HepG2 (cell line): Measurements from ENCODE around the gene GEMIN4. TPM values are rescaled to one million over a fixed set of nuclear protein-coding genes. Genes with fewer than 3 reads are reported as not detected.

Experiments used
- FOXA3 ChIP-seq: IDR thresholded peaks from 2 replicates; pipeline ENCODE4 v1.6.1; 2016; ENCODE audit warnings: missing genetic modification reagents, missing compliant biosample characterization
- HOXA9 ChIP-seq: sonication (generic); formaldehyde crosslinking; IDR thresholded peaks from 2 replicates; pipeline ENCODE4 v1.8.1; 2022; ENCODE audit warnings: missing genetic modification reagents, mild to moderate bottlenecking, moderate library complexity, borderline replicate concordance
- KDM5A ChIP-seq: fragments of 200-600 bp; sonication (generic); IDR thresholded peaks from 2 replicates; pipeline ENCODE4 v1.7.0; 2018; ENCODE audit warnings: antibody characterized with exemption, mild to moderate bottlenecking, low read length, borderline replicate concordance
- MXI1 ChIP-seq: IDR thresholded peaks from 3 replicates; pipeline ENCODE4 v1.6.1; 2012; ENCODE audit warnings: low read depth, low read length, inconsistent platforms, borderline replicate concordance
- NFATC3 ChIP-seq: sonication (generic); formaldehyde crosslinking; IDR thresholded peaks from 2 replicates; pipeline ENCODE4 v1.5.1; 2020; ENCODE audit warnings: mild to moderate bottlenecking, missing genetic modification reagents
- TAF1 ChIP-seq: sonication (generic); formaldehyde crosslinking; IDR thresholded peaks from 2 replicates; pipeline ENCODE4 v1.4.0; 2020; ENCODE audit warnings: missing genetic modification reagents
- TEAD3 ChIP-seq: optimal IDR thresholded peaks from 2 replicates; pipeline ENCODE3; 2016; ENCODE audit warnings: borderline replicate concordance
- ZBTB7B ChIP-seq: sonication (generic); formaldehyde crosslinking; IDR thresholded peaks from 2 replicates; pipeline ENCODE4 v1.4.0; 2020; ENCODE audit warnings: missing genetic modification reagents
- ZNF235 ChIP-seq: sonication (generic); formaldehyde crosslinking; IDR thresholded peaks from 2 replicates; pipeline ENCODE4 v1.8.1; 2023; ENCODE audit warnings: mild to moderate bottlenecking, missing genetic modification reagents, borderline replicate concordance
- ZNF589 ChIP-seq: sonication (generic); formaldehyde crosslinking; conservative IDR thresholded peaks from 2 replicates; pipeline ENCODE4 v1.8.0; 2022; ENCODE audit warnings: mild to moderate bottlenecking, moderate library complexity, missing genetic modification reagents
- polyA plus RNA-seq, 8 experiments: library from polyadenylated mRNA; depleted of rRNA in 3 of 8; stranded (reverse) in 7 of 8; unstranded in 1 of 8; fragments of >200 nt; fragmentation: Illumina TruSeq in 4 of 8; extraction: Trizol in 4 of 8; gene quantifications; 2 replicates each; pipeline versions ENCODE4 v1.2.1 to v1.2.3, GENCODE V29; 2011 to 2016; ENCODE audit warnings: low read depth in 4 of 8, missing spikeins in 1 of 8, mixed read lengths in 1 of 8; ENCODE audit not compliant: insufficient read depth in 1 of 8
- total RNA-seq, 5 experiments: library from RNA; depleted of rRNA; stranded (reverse); fragments of >200 nt; fragmentation: Illumina TruSeq; extraction: Trizol; gene quantifications; 2 replicates each; pipeline ENCODE4 v1.2.3, GENCODE V29; 2016; ENCODE audit warnings: low read depth in 1 of 5
- TF ChIP-seq, protein P1 (sequence below): sonication (generic); formaldehyde crosslinking; IDR thresholded peaks from 2 replicates; pipeline ENCODE4 v1.5.0; 2020; ENCODE audit warnings: mild to moderate bottlenecking, missing genetic modification reagents
- TF ChIP-seq, protein P2 (sequence below): sonication (generic); formaldehyde crosslinking; IDR thresholded peaks from 2 replicates; pipeline ENCODE4 v1.5.1; 2020; ENCODE audit warnings: mild to moderate bottlenecking, missing genetic modification reagents
- TF ChIP-seq, protein P3 (sequence below): IDR thresholded peaks from 2 replicates; pipeline ENCODE4 v1.6.1; 2016; ENCODE audit warnings: missing compliant biosample characterization, missing genetic modification reagents, borderline replicate concordance
- TF ChIP-seq, protein P4 (sequence below), 2 experiments: sonication (generic) in 1 of 2; formaldehyde crosslinking in 1 of 2; IDR thresholded peaks; 2 replicates each; pipeline versions ENCODE4 v1.6.1 to v1.9.0; 2014 to 2022; ENCODE audit warnings: antibody characterized with exemption in 1 of 2, borderline replicate concordance in 1 of 2, inconsistent platforms in 1 of 2, low read depth in 1 of 2, missing genetic modification reagents in 1 of 2

The GEMIN4 gene
- total and polyA plus RNA-seq, 2 of the 13 experiments (the other 11 are each of a cell fraction or from before 2014, with no cell fraction given) = 10.8 to 22.7 TPM

DNA sequence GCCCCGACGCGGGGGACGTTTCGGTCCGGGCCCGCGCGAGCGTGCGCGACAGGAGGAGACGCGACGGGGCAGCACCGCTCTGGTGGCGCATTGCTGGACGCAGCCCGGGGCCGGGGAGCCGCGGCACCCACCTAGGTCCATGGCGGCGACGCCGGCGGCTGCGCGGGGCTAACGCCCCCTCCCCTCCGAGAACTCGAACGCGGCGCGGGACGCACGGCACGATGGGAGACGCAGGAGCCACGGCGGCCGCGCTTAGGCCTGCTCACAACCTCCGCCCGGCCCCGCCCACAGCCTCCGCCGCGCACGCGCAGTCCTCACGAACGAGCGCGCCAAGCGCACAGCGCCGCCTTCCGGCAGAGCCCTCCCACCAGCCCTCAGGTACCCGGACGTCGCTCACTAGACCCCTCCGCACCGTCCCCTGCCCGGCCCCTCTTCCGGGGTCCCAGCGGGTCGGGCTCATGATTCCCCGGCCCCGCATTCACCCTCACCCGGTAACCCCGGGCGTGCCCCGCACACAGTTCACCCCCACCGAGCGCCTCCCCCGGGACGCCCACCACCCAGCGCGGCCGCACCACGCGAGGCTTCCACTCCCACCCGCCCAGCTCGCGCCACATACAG, at the start of gene GEMIN4 (continued):
- TF ChIP-seq, protein P1, sequence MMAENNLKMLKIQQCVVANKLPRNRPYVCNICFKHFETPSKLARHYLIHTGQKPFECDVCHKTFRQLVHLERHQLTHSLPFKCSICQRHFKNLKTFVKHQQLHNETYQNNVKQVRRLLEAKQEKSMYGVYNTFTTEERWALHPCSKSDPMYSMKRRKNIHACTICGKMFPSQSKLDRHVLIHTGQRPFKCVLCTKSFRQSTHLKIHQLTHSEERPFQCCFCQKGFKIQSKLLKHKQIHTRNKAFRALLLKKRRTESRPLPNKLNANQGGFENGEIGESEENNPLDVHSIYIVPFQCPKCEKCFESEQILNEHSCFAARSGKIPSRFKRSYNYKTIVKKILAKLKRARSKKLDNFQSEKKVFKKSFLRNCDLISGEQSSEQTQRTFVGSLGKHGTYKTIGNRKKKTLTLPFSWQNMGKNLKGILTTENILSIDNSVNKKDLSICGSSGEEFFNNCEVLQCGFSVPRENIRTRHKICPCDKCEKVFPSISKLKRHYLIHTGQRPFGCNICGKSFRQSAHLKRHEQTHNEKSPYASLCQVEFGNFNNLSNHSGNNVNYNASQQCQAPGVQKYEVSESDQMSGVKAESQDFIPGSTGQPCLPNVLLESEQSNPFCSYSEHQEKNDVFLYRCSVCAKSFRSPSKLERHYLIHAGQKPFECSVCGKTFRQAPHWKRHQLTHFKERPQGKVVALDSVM = no peak
- TF ChIP-seq, protein P2, sequence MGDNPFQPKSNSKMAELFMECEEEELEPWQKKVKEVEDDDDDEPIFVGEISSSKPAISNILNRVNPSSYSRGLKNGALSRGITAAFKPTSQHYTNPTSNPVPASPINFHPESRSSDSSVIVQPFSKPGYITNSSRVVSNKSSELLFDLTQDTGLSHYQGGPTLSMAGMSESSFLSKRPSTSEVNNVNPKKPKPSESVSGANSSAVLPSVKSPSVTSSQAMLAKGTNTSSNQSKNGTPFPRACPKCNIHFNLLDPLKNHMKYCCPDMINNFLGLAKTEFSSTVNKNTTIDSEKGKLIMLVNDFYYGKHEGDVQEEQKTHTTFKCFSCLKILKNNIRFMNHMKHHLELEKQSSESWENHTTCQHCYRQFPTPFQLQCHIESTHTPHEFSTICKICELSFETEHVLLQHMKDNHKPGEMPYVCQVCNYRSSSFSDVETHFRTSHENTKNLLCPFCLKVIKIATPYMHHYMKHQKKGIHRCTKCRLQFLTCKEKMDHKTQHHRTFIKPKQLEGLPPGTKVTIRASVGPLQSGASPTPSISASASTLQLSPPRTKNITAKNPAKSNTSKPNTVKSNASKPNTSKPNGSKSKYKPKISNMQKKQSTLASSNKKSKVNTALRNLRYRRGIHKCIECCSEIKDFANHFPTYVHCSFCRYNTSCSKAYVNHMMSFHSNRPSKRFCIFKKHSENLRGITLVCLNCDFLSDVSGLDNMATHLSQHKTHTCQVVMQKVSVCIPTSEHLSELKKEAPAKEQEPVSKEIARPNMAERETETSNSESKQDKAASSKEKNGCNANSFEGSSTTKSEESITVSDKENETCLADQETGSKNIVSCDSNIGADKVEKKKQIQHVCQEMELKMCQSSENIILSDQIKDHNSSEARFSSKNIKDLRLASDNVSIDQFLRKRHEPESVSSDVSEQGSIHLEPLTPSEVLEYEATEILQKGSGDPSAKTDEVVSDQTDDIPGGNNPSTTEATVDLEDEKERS (CRISPR knock-in tag) = peak; percentile 56; the same call in 1 of the 2 replicates
- peak; percentile 82; the same call in 1 of the 3 replicates for TF ChIP-seq MXI1
- TF ChIP-seq TAF1 (CRISPR knock-in tag) = peak; percentile 62
- TF ChIP-seq, protein P3, sequence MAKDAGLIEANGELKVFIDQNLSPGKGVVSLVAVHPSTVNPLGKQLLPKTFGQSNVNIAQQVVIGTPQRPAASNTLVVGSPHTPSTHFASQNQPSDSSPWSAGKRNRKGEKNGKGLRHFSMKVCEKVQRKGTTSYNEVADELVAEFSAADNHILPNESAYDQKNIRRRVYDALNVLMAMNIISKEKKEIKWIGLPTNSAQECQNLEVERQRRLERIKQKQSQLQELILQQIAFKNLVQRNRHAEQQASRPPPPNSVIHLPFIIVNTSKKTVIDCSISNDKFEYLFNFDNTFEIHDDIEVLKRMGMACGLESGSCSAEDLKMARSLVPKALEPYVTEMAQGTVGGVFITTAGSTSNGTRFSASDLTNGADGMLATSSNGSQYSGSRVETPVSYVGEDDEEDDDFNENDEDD (CRISPR knock-in tag) = peak; percentile 93
- TF ChIP-seq FOXA3 = 0 out of 2 replicates have a peak, but pooled peaks have one; percentile 7
- TF ChIP-seq HOXA9 (CRISPR knock-in tag) = peak; percentile 59; the same call in 1 of the 2 replicates
- no peak for TF ChIP-seq NFATC3
- TF ChIP-seq, protein P4, sequence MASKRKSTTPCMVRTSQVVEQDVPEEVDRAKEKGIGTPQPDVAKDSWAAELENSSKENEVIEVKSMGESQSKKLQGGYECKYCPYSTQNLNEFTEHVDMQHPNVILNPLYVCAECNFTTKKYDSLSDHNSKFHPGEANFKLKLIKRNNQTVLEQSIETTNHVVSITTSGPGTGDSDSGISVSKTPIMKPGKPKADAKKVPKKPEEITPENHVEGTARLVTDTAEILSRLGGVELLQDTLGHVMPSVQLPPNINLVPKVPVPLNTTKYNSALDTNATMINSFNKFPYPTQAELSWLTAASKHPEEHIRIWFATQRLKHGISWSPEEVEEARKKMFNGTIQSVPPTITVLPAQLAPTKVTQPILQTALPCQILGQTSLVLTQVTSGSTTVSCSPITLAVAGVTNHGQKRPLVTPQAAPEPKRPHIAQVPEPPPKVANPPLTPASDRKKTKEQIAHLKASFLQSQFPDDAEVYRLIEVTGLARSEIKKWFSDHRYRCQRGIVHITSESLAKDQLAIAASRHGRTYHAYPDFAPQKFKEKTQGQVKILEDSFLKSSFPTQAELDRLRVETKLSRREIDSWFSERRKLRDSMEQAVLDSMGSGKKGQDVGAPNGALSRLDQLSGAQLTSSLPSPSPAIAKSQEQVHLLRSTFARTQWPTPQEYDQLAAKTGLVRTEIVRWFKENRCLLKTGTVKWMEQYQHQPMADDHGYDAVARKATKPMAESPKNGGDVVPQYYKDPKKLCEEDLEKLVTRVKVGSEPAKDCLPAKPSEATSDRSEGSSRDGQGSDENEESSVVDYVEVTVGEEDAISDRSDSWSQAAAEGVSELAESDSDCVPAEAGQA (IDR thresholded peaks at IDR 0.05; ENCODE audit: low read depth) = no peak
- TF ChIP-seq, protein P4 (CRISPR knock-in tag; IDR thresholded peaks at IDR 0.05; ENCODE audit: borderline replicate concordance) = no peak
- peak; percentile 62; the same call in 1 of the 2 replicates for TF ChIP-seq ZBTB7B (CRISPR knock-in tag)
- TF ChIP-seq ZNF235 (CRISPR knock-in tag) = peak; percentile 53; the same call in 1 of the 2 replicates
- 0 out of 2 replicates have a peak, but pooled peaks have one; percentile 15 for TF ChIP-seq KDM5A
- TF ChIP-seq TEAD3 = peak; percentile 38
- TF ChIP-seq ZNF589 (CRISPR knock-in tag) = peak; percentile 77; the same call in 1 of the 2 replicates
